Peyer's patch (tissue), 4 donors: ENCODE measurements around the gene RALGAPA1.

Source experiments
- CTCF ChIP-seq, 6 experiments: fragments of 450-650 bp in 4 of 6; fragments of 200-600 bp in 2 of 6; sonication (generic) in 1 of 6; IDR thresholded peaks; one replicate each; pipeline ENCODE4 v1.5.1; 2017 to 2019; ENCODE audit warnings: antibody characterized with exemption in 6 of 6, mild to moderate bottlenecking in 3 of 6, moderate library complexity in 1 of 6
- POLR2A ChIP-seq, 2 donors: fragments of 450-650 bp; IDR thresholded peaks; one replicate each; pipeline ENCODE4 v1.5.1; 2017; ENCODE audit warnings: antibody characterized with exemption in 2 of 2, mild to moderate bottlenecking in 2 of 2, moderate library complexity in 2 of 2

GRCh38 chr14:35576260-35576659 is 232.8 kb downstream of the RALGAPA1 start:
- TF ChIP-seq CTCF (IDR thresholded peaks at IDR 0.05) (no peak), POLR2A (IDR thresholded peaks at IDR 0.05) (no peak)
